Measurements from ENCODE around the gene CMTM7.

CMTM7 gene

DNA sequence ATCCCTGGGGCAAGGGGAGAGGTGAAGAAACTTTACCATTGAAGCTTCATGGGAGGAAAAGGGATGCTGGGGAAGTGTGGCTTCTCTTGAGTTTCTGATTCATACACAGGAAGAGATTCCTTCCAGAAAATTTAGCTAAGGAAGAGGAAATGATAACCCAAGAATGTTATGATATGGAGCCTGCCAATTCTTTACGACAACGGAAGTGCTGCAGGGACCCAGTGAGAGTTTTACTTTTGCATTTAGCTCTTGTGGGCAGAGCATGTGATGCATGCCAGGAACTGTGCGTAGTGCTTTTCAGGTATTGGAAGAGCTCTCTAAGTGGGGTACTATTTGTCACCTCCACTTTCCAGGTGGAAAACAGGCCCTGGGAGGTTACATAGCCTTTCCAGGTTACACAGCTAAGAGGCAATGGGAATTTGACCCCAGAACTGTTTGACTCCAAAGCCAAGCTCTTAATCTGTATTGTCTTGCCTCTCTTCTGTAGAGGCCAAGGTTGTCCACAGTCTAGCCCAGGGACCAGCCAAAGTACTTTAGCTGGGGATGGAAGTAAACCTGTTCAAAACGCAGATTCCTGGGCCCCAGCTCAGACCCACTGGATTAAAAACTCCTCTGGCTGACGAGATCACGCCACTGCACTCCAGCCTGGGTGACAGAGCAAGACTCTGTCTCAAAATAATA is 23.0 kb downstream of the CMTM7 start:
- H3K27ac Mint-ChIP-seq: peak overlapping the region; percentile 75
- H3K9me3 Mint-ChIP-seq: no peaks in the 10 kb centered on the region
- no peaks in the 10 kb centered on the region for H3K27me3 Mint-ChIP-seq
- no peak for DNase-seq
- peak; percentile 77 for ATAC-seq
- peak overlapping the region; percentile 2 for H3K4me3 Mint-ChIP-seq
- H3K4me1 Mint-ChIP-seq: peaks cover 61% of the 10 kb centered on the region
- peaks cover 1% of the 10 kb centered on the region for H3K36me3 Mint-ChIP-seq (ENCODE audit: low read depth)

- ATAC-seq: no peak
- no peak for DNase-seq
- peaks cover 94% of the 10 kb centered on the region for H3K4me1 Mint-ChIP-seq
- H3K9me3 Mint-ChIP-seq: no peaks in the 10 kb centered on the region
- H3K27me3 Mint-ChIP-seq: no peaks in the 10 kb centered on the region
- peaks cover 1% of the 10 kb centered on the region for H3K36me3 Mint-ChIP-seq (ENCODE audit: low read depth)
- peak overlapping the region; percentile 46 for H3K4me3 Mint-ChIP-seq
- H3K27ac Mint-ChIP-seq: peak overlapping the region; percentile 90
Measured at GRCh38 chr3:32419742-32420125, 28.1 kb downstream of the CMTM7 start.

GRCh38 chr3:32420126-32421038 is 28.7 kb downstream of the CMTM7 start:
- Mint-ChIP-seq H3K27me3 (no peaks in the 10 kb centered on the region), H3K27ac (peak overlapping the region; percentile 90), H3K9me3 (no peaks in the 10 kb centered on the region), H3K4me1 (peaks cover 96% of the 10 kb centered on the region), H3K36me3 (ENCODE audit: low read depth) (peaks cover 1% of the 10 kb centered on the region), H3K4me3 (peak overlapping the region; percentile 46)
- DNase-seq (peak; percentile 43), ATAC-seq (peak; percentile 84)

- DNase-seq (no peak), ATAC-seq (no peak)
- Mint-ChIP-seq H3K9me3 (no peaks in the 10 kb centered on the region), H3K27ac (peak overlapping the region; percentile 90), H3K27me3 (no peaks in the 10 kb centered on the region), H3K4me1 (peaks cover 96% of the 10 kb centered on the region), H3K4me3 (peak overlapping the region; percentile 46), H3K36me3 (ENCODE audit: low read depth) (no peaks in the 10 kb centered on the region)
Measured at GRCh38 chr3:32421185-32421584, 29.5 kb downstream of the CMTM7 start.

- no peaks in the 10 kb centered on the region for H3K36me3 Mint-ChIP-seq (ENCODE audit: low read depth)
- H3K27me3 Mint-ChIP-seq: no peaks in the 10 kb centered on the region
- H3K4me1 Mint-ChIP-seq: peaks cover 96% of the 10 kb centered on the region
- peak overlapping the region; percentile 90 for H3K27ac Mint-ChIP-seq
- DNase-seq (no peak), ATAC-seq (no peak)
- no peaks in the 10 kb centered on the region for H3K9me3 Mint-ChIP-seq
- no peak overlapping the region for H3K4me3 Mint-ChIP-seq
Measured at GRCh38 chr3:32421991-32422859, 30.6 kb downstream of the CMTM7 start.

- Mint-ChIP-seq H3K4me3 (no peak overlapping the region), H3K36me3 (ENCODE audit: low read depth) (no peaks in the 10 kb centered on the region)
- no peak for ATAC-seq
Measured at GRCh38 chr3:32422943-32423342, 31.3 kb downstream of the CMTM7 start.

DNA sequence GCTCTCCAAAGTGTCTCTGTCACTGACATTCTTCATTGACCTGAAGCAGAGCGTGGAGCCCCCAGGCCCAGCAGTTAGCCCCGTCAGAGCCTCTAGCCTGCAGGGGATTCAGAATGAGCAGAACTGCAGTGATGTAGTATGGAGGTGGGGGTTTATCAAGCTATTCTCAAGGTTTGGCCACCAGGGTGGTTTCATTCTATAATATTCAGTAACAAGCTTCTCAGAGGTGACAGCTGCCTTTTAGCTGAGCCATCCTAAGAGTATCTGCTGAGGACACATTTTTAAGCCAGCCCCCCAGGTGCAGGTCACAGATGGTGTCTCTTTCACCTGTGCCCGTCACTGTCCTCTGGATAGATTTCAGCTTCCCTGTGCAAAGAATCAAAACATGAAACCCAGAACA is 31.9 kb downstream of the CMTM7 start:
- H3K36me3 Mint-ChIP-seq (ENCODE audit: low read depth): no peaks in the 10 kb centered on the region
- H3K9me3 Mint-ChIP-seq: no peaks in the 10 kb centered on the region
- peaks cover 97% of the 10 kb centered on the region for H3K4me1 Mint-ChIP-seq
- DNase-seq (no peak), ATAC-seq (no peak)
- H3K27me3 Mint-ChIP-seq: no peaks in the 10 kb centered on the region
- peak overlapping the region; percentile 85 for H3K27ac Mint-ChIP-seq
- H3K4me3 Mint-ChIP-seq: no peak overlapping the region

More at GRCh38 chr3:32422943-32423342, 31.3 kb downstream of the CMTM7 start:
- H3K9me3 Mint-ChIP-seq: no peaks in the 10 kb centered on the region
- no peaks in the 10 kb centered on the region for H3K27me3 Mint-ChIP-seq
- H3K4me1 Mint-ChIP-seq: peaks cover 97% of the 10 kb centered on the region
- H3K27ac Mint-ChIP-seq: peak overlapping the region; percentile 85
- no peak for DNase-seq

GRCh38 chr3:32423956-32424557 is 32.4 kb downstream of the CMTM7 start:
- no peak for DNase-seq
- Mint-ChIP-seq H3K27ac (peak overlapping the region; percentile 85), H3K4me3 (peak overlapping the region; percentile 61), H3K36me3 (ENCODE audit: low read depth) (no peaks in the 10 kb centered on the region), H3K9me3 (no peaks in the 10 kb centered on the region), H3K27me3 (no peaks in the 10 kb centered on the region), H3K4me1 (peaks cover 98% of the 10 kb centered on the region)
- ATAC-seq: peak; percentile 8

GRCh38 chr3:32424581-32425250 is 33.1 kb downstream of the CMTM7 start:
- peaks cover 98% of the 10 kb centered on the region for H3K4me1 Mint-ChIP-seq
- peak overlapping the region; percentile 85 for H3K27ac Mint-ChIP-seq
- no peaks in the 10 kb centered on the region for H3K36me3 Mint-ChIP-seq (ENCODE audit: low read depth)
- DNase-seq: no peak
- H3K9me3 Mint-ChIP-seq: no peaks in the 10 kb centered on the region
- H3K27me3 Mint-ChIP-seq: no peaks in the 10 kb centered on the region
- peak overlapping the region; percentile 61 for H3K4me3 Mint-ChIP-seq
- no peak for ATAC-seq

GRCh38 chr3:32428092-32429068 is 36.7 kb downstream of the CMTM7 start:
- H3K4me3 Mint-ChIP-seq: peak overlapping the region; percentile 60
- no peaks in the 10 kb centered on the region for H3K27me3 Mint-ChIP-seq
- H3K27ac Mint-ChIP-seq: peak overlapping the region; percentile 86
- H3K4me1 Mint-ChIP-seq: peaks cover 98% of the 10 kb centered on the region
- ATAC-seq: peak; percentile 16
- DNase-seq: no peak
- H3K36me3 Mint-ChIP-seq (ENCODE audit: low read depth): peaks cover 11% of the 10 kb centered on the region
- no peaks in the 10 kb centered on the region for H3K9me3 Mint-ChIP-seq

GRCh38 chr3:32430900-32431299 is 39.2 kb downstream of the CMTM7 start:
- no peaks in the 10 kb centered on the region for H3K27me3 Mint-ChIP-seq
- H3K27ac Mint-ChIP-seq: peak overlapping the region; percentile 100
- H3K4me1 Mint-ChIP-seq: peaks cover 91% of the 10 kb centered on the region
- H3K36me3 Mint-ChIP-seq (ENCODE audit: low read depth): peaks cover 11% of the 10 kb centered on the region
- DNase-seq (no peak), ATAC-seq (no peak)
- H3K4me3 Mint-ChIP-seq: peak overlapping the region; percentile 32
- no peaks in the 10 kb centered on the region for H3K9me3 Mint-ChIP-seq

DNA sequence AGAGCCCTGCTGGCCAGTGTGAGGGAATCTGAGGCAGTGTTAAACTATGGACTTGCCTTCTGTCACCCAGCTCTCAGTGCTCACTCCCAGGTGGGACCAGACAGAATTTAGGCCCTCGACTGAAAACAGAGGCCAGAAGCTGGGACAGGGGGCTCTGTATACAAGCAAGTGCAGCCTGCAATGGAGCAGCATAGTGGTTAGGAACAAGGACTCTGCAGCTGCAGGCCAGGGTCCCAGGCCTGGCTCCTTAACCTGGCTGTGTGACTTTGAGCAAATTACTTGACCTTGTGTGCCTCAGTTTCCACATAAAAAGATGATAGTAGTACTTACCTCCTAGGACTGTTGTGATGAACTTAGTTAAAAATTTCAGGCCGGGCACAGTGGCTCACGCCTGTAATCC is 39.8 kb downstream of the CMTM7 start:
- ATAC-seq: no peak
- DNase-seq: no peak
- Mint-ChIP-seq H3K4me3 (peak overlapping the region; percentile 82), H3K27ac (peak overlapping the region; percentile 100), H3K27me3 (no peaks in the 10 kb centered on the region), H3K4me1 (peaks cover 92% of the 10 kb centered on the region), H3K9me3 (no peaks in the 10 kb centered on the region), H3K36me3 (ENCODE audit: low read depth) (peaks cover 11% of the 10 kb centered on the region)

Measured in activated naive CD8-positive, alpha-beta T cell treated with anti-CD3 and anti-CD28 coated beads, Interleukin-2, amount 50 U/mL, for 24 hours (primary cell).